GM18907 (cell line): ENCODE data around the gene LDLRAD3.

ENCODE experiments used
- ATAC-seq: cut with Tn5 transposase; IDR thresholded peaks from one replicate; pipeline ENCODE4 v1.9.1; 2021; ENCODE audit warnings: mild to moderate bottlenecking, moderate library complexity; ENCODE audit not compliant: unreplicated experiment

The LDLRAD3 gene

GRCh38 chr11:36264011-36264972 is 320.4 kb downstream of the LDLRAD3 start:
- no peak for ATAC-seq

DNA sequence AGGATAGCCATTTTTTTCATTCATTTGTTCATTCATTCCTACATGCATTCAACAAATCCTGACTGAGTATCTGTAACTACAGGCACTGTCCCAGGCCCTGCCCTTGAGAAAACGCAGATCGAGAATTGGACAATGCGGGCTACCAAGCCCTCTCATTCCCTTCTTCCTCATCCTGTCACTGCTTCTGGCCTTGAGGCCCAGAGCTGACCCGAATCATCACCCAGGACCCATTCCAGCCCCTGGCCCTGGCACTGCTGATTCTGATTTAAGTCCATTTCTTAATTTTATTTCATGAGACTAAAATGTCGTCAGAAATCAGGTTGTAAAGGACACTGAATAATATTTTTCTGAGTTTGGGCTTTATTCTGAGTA is 321.1 kb downstream of the LDLRAD3 start:
- no peak for ATAC-seq

- peak; percentile 77 for ATAC-seq
Measured at GRCh38 chr11:36265793-36266628, 322.1 kb downstream of the LDLRAD3 start.

DNA sequence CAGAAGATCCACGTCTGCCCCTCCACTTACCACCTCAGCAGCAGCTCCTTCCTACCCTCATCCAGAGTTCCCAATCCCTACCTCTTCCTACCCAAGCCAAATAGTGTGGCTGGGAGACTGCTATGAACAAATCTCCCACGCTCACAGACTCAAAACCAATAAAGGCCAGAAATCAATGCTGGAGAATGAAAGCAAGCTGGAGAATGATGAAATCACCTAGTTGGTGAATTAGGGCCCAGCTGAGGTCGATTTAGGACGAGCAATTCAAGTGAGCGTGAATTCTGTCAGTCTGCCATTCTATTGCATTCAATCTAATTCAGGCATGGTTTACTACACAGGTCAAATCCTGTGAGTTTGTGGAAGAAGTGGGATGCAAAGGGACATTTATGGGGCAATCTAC is 322.9 kb downstream of the LDLRAD3 start:
- ATAC-seq, result no peak

GRCh38 chr11:36268337-36268985 is 324.6 kb downstream of the LDLRAD3 start:
- ATAC-seq, result no peak

DNA sequence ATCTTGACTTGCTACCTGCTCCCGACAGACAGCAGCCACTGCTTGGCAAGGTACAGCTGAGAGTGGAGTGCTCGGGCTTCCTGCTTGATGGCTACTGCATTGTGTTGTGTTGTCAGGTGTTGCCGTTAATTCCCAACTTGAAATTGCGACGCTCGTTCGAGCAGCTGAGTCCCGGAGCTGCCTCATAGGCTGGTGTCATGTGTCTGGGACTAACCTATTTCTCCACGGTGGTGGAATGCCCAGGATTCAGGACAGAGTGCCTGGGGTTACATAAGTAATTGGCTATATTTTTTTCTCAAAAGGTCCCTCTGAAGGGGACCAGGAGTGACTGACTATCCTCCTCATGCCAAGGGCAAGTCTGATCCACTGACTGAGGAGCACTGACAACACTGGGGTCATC is 326.8 kb downstream of the LDLRAD3 start:
- no peak for ATAC-seq

GRCh38 chr11:36271794-36272407 is 328.0 kb downstream of the LDLRAD3 start:
- ATAC-seq, result no peak

- ATAC-seq, result no peak
Measured at GRCh38 chr11:36273110-36273509, 329.2 kb downstream of the LDLRAD3 start.

- no peak for ATAC-seq
Measured at GRCh38 chr11:36274414-36274813, 330.6 kb downstream of the LDLRAD3 start.

- ATAC-seq, result no peak
Measured at GRCh38 chr11:36278531-36279282, 334.8 kb downstream of the LDLRAD3 start.

GRCh38 chr11:36280531-36280930 is 336.7 kb downstream of the LDLRAD3 start:
- ATAC-seq, result no peak
